Activated T-helper 2 cell treated with anti-CD3 and anti-CD28 coated beads, Interferon-gamma antibody, Interleukin-2, Interleukin-4, amounts not matched to agents 10 μg/mL and 5 μg/mL and 100 μg/mL, durations not matched to agents 14 hours and 24 hours and 36 hours (primary cell): ENCODE measurements around the gene PDE7B. TPM values are rescaled to one million over a fixed set of nuclear protein-coding genes. Genes with fewer than 3 reads are reported as not detected.

ENCODE experiments used
- DNase-seq: peaks from one replicate; pipeline ENCODE4 v3.0.0; 2021; ENCODE audit warnings: low spot score
- H3K27ac Mint-ChIP-seq: one replicate; pipeline ENCODE4 v1.8.0; 2021; ENCODE audit warnings: mixed read lengths
- H3K27me3 Mint-ChIP-seq: one replicate; pipeline ENCODE4 v1.8.0; 2021; ENCODE audit warnings: low read depth, mixed read lengths
- H3K36me3 Mint-ChIP-seq: one replicate; pipeline ENCODE4 v1.8.0; 2021; ENCODE audit warnings: low read depth, mixed read lengths
- H3K4me1 Mint-ChIP-seq: one replicate; pipeline ENCODE4 v1.8.0; 2021; ENCODE audit warnings: low read depth, mixed read lengths
- H3K4me3 Mint-ChIP-seq: one replicate; pipeline ENCODE4 v1.8.0; 2021; ENCODE audit warnings: low read depth, mild to moderate bottlenecking, moderate library complexity, mixed read lengths
- H3K9me3 Mint-ChIP-seq: one replicate; pipeline ENCODE4 v1.8.0; 2021; ENCODE audit warnings: mixed read lengths
- intact Hi-C: fragments of 100-400 bp; cut with micrococcal nuclease; formaldehyde crosslinking; loops from one replicate; pipeline ENCODE4 v1.15.1; 2023
- total RNA-seq: library from RNA; stranded (reverse); gene quantifications from 2 replicates; pipeline ENCODE4 v1.2.3, GENCODE V29; 2022

Gene PDE7B
- total RNA-seq = 27.6 and 28.8 TPM in 2 replicates

DNA sequence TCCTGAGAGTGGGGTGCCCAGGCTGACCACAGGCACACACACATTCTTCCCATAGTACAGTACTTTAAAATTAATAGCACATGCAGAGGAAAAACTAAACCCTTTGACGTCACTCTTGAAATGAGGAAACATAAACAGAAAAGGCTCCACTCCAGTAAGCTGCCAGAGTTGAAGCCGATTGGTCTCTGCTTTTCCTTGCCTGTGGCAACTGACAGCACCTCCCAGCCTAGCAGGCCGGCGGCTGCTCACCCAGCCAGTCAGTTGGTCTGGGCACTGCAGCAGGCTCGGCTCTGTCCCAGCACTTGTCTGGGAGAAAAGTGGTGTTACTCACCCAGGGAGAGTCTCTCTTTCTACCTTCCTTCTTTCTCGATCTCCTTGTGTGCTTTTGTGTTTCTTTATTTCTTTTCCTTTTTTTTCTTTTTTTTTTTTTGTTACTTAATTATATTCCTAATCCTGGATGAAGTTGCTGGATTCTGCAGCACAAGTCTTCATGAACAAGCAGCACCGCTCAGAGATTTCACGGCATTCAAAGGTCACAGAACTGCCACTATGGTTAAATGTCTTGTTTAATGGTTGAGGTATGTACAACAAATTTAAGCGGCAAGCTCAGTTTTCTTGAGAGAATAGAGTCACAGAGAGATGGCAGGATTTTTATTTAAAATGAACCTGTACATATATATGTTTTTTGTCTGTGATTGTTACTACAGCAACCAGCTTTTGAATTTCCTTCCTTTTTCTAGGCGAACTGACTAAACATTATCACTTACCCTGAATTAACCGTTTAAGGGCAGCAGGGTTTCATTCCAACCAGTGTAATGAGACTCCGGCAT is at the start of gene PDE7B:
Gene PDE7B, plus strand, starts transcription at position 260 of the 830 bp plus-strand sequence.
- peak; percentile 68 for DNase-seq
- H3K4me1 Mint-ChIP-seq = peaks cover 39% of the 10 kb centered on the region
- no peaks in the 10 kb centered on the region for H3K9me3 Mint-ChIP-seq
- H3K36me3 Mint-ChIP-seq = peaks cover 41% of the 10 kb centered on the region
- peak within 1 kb of the TSS; percentile 94 for H3K4me3 Mint-ChIP-seq
- peak within 1 kb of the TSS; percentile 89 for H3K27ac Mint-ChIP-seq
- intact Hi-C loops = loop anchor here (1.0 to 5.0 kb wide), 5 partner anchors 66 to 315 kb away; no protein-coding TSS in a partner anchor
- no peaks in the 10 kb centered on the region for H3K27me3 Mint-ChIP-seq

- Mint-ChIP-seq H3K4me3 (no peak overlapping the region), H3K9me3 (no peaks in the 10 kb centered on the region), H3K27me3 (no peaks in the 10 kb centered on the region), H3K36me3 (no peaks in the 10 kb centered on the region), H3K4me1 (peaks cover 11% of the 10 kb centered on the region), H3K27ac (no peak overlapping the region)
- DNase-seq = no peak
- intact Hi-C loops = no loop called here
These were observed 49.6 kb upstream of the PDE7B start for GRCh38 chr6:135801755-135802465.

GRCh38 chr6:135810486-135810885 is 41.0 kb upstream of the PDE7B start:
- intact Hi-C loops = no loop called here
- DNase-seq = no peak
- Mint-ChIP-seq H3K9me3 (peaks cover 15% of the 10 kb centered on the region), H3K27ac (no peak overlapping the region), H3K36me3 (no peaks in the 10 kb centered on the region), H3K4me3 (no peak overlapping the region), H3K27me3 (no peaks in the 10 kb centered on the region), H3K4me1 (peaks cover 2% of the 10 kb centered on the region)

DNA sequence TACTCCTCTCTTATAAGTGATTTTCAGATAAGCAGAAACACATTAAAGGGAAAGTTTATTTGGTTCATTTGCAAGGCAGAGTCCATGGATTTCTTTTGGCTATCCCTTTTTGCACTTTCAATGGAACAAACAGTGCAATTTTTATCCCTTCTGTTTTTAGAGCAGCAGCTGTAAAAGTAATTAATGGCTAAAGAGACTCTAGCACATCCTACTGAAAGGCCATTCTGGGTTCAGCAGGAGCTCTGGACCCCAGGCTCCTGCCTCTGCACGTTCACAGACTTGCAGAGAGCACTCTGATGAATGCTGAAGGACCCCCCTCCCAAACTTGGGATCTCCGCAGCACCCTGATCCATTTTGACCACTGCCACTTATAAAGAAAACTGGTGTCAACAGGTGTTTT is 40.3 kb upstream of the PDE7B start:
- Mint-ChIP-seq H3K27ac (no peak overlapping the region), H3K4me3 (no peak overlapping the region), H3K36me3 (no peaks in the 10 kb centered on the region), H3K9me3 (peaks cover 15% of the 10 kb centered on the region), H3K27me3 (no peaks in the 10 kb centered on the region), H3K4me1 (peaks cover 2% of the 10 kb centered on the region)
- intact Hi-C loops = no loop called here
- DNase-seq = no peak

- no peak overlapping the region for H3K4me3 Mint-ChIP-seq
- peaks cover 2% of the 10 kb centered on the region for H3K4me1 Mint-ChIP-seq
- no peaks in the 10 kb centered on the region for H3K36me3 Mint-ChIP-seq
- intact Hi-C loops = no loop called here
- no peaks in the 10 kb centered on the region for H3K27me3 Mint-ChIP-seq
- peaks cover 15% of the 10 kb centered on the region for H3K9me3 Mint-ChIP-seq
- DNase-seq = no peak
- no peak overlapping the region for H3K27ac Mint-ChIP-seq
These were observed 39.6 kb upstream of the PDE7B start for GRCh38 chr6:135811644-135812526.

GRCh38 chr6:135813401-135813800 is 38.1 kb upstream of the PDE7B start:
- peaks cover 12% of the 10 kb centered on the region for H3K9me3 Mint-ChIP-seq
- H3K4me1 Mint-ChIP-seq = peaks cover 2% of the 10 kb centered on the region
- no peak overlapping the region for H3K27ac Mint-ChIP-seq
- intact Hi-C loops = no loop called here
- no peaks in the 10 kb centered on the region for H3K36me3 Mint-ChIP-seq
- no peaks in the 10 kb centered on the region for H3K27me3 Mint-ChIP-seq
- no peak for DNase-seq
- no peak overlapping the region for H3K4me3 Mint-ChIP-seq

GRCh38 chr6:135814043-135814442 is 37.5 kb upstream of the PDE7B start:
- no peak overlapping the region for H3K4me3 Mint-ChIP-seq
- peaks cover 9% of the 10 kb centered on the region for H3K9me3 Mint-ChIP-seq
- intact Hi-C loops = no loop called here
- H3K27ac Mint-ChIP-seq = no peak overlapping the region
- no peaks in the 10 kb centered on the region for H3K36me3 Mint-ChIP-seq
- H3K27me3 Mint-ChIP-seq = no peaks in the 10 kb centered on the region
- no peak for DNase-seq
- H3K4me1 Mint-ChIP-seq = peaks cover 2% of the 10 kb centered on the region

DNA sequence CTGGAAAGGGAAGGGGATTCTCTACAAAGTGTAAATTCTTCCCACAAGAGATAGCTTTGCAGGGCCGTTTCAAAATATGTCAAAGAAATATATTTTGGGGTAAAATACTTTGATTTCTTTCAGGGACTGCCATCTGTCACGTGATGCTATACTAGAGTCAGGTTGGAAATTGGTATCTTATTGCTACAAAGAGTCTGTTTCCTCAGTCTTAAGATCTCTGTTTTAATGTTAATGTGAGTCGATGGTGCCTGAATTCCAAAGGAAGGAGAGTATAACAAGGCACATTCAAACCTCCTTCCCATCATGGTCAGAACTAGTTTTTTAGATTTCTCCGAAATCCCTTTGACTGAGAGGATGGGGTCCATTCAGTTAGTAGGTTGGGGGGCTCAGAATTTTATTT is 36.3 kb upstream of the PDE7B start:
- no peak overlapping the region for H3K4me3 Mint-ChIP-seq
- no peak for DNase-seq
- peaks cover 2% of the 10 kb centered on the region for H3K4me1 Mint-ChIP-seq
- no peaks in the 10 kb centered on the region for H3K27me3 Mint-ChIP-seq
- no peaks in the 10 kb centered on the region for H3K9me3 Mint-ChIP-seq
- H3K36me3 Mint-ChIP-seq = no peaks in the 10 kb centered on the region
- H3K27ac Mint-ChIP-seq = no peak overlapping the region
- intact Hi-C loops = no loop called here

DNA sequence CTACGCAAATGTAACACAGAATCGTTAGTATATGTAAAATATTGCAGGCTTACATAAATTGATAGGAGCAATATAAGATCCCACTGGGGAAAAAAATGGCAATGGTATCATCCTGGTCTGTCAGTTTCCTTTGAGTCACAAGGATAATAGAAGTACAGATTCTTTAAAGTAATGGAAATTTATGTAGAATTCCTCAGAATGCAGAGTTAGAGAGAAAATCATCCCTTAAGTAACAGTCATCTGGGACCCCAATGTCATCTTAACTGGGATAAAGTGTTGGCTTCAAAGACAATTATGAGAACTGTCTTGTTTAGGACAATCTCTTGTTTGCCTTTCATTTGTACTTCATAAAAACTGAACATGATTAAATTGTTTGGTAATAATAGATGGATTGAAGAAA is 34.5 kb upstream of the PDE7B start:
- Mint-ChIP-seq H3K27ac (no peak overlapping the region), H3K4me1 (no peaks in the 10 kb centered on the region), H3K9me3 (no peaks in the 10 kb centered on the region), H3K4me3 (no peak overlapping the region), H3K27me3 (peaks cover 1% of the 10 kb centered on the region), H3K36me3 (no peaks in the 10 kb centered on the region)
- no peak for DNase-seq
- intact Hi-C loops = no loop called here

GRCh38 chr6:135819665-135820064 is 31.8 kb upstream of the PDE7B start:
- peaks cover 3% of the 10 kb centered on the region for H3K27me3 Mint-ChIP-seq
- no peak overlapping the region for H3K27ac Mint-ChIP-seq
- no peak for DNase-seq
- intact Hi-C loops = no loop called here
- H3K4me3 Mint-ChIP-seq = no peak overlapping the region
- no peaks in the 10 kb centered on the region for H3K36me3 Mint-ChIP-seq
- no peaks in the 10 kb centered on the region for H3K4me1 Mint-ChIP-seq
- H3K9me3 Mint-ChIP-seq = peaks cover 3% of the 10 kb centered on the region

DNA sequence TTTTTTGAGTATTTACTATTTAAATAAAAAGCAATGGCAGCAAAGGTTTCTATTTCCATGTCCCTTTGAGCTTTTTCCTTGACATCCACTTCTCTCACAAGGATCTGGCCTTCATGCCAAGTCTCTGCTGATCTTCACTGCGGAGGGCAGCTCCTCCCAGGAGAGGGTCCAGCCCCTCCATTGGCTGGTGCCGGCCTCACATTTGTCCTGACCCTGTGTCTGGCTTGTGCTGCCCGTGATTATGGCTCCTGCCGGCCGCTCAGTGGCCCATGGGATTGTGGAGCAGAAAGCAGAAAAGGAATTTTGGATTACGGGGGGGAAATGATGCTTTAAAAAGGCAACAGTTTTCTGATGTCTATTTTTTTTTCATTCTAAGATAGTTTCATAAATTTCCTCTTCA is 31.2 kb upstream of the PDE7B start:
- Mint-ChIP-seq H3K4me3 (no peak overlapping the region), H3K27ac (no peak overlapping the region), H3K9me3 (peaks cover 3% of the 10 kb centered on the region), H3K36me3 (no peaks in the 10 kb centered on the region), H3K4me1 (no peaks in the 10 kb centered on the region), H3K27me3 (peaks cover 3% of the 10 kb centered on the region)
- intact Hi-C loops = no loop called here
- no peak for DNase-seq

- H3K27ac Mint-ChIP-seq = no peak overlapping the region
- intact Hi-C loops = no loop called here
- H3K36me3 Mint-ChIP-seq = no peaks in the 10 kb centered on the region
- peaks cover 3% of the 10 kb centered on the region for H3K27me3 Mint-ChIP-seq
- DNase-seq = no peak
- H3K9me3 Mint-ChIP-seq = peaks cover 3% of the 10 kb centered on the region
- H3K4me3 Mint-ChIP-seq = no peak overlapping the region
- H3K4me1 Mint-ChIP-seq = no peaks in the 10 kb centered on the region
These were observed 27.6 kb upstream of the PDE7B start for GRCh38 chr6:135823851-135824250.
